K562 (cell line): ENCODE measurements around the gene ABCB9. TPM values are rescaled to one million over a fixed set of nuclear protein-coding genes. Genes with fewer than 3 reads are reported as not detected.
A peak's percentile ranks its signal among the peaks of the same experiment; 100 is the strongest.
"Not testable (repeated sequence)": the region's sequence is repeated elsewhere in the genome, so short reads cannot be mapped to it uniquely, and the experiment has no call there.

Experiments used
- ATAC-seq: fragments of 200-7000 bp; cut with Tn5 transposase; 3 replicates; pipeline ENCODE4 v1.9.1; 2020; ENCODE audit warnings: moderate library complexity
- BruUV-seq: library from RNA; stranded (reverse); fragments of 400-500 nt; replicated peaks from 2 replicates; lab custom pipeline; 2021; lab: Mats Ljungman, UMichigan
- CTCF ChIA-PET: fragments of 300-600 bp; formaldehyde crosslinking; extraction: SDS; loops from one replicate; lab custom pipeline; 2021; ENCODE audit warnings: low intra/inter-chr PET ratio; lab: Yijun Ruan, JAX
- POLR2A ChIA-PET: fragments of 300-600, 350-650 bp; sonication (Branson Sonifier 250); formaldehyde crosslinking; extraction: SDS; loops from one replicate; lab custom pipeline; 2021; ENCODE audit warnings: antibody characterized with exemption, inconsistent platforms; lab: Yijun Ruan, JAX
- DNase-seq, 4 experiments: peaks; one replicate each; pipeline versions ENCODE4 v3.0.0 to v3.0.0-alpha.2; 2011 to 2018; ENCODE audit warnings: low spot score in 3 of 4, mixed read lengths in 3 of 4; ENCODE audit errors: extremely low read depth in 1 of 4
- FAIRE-seq: peaks from 2 replicates; lab custom pipeline; 2011; peaks lifted over from hg19 to GRCh38; lab: Jason Lieb, UNC
- H2AFZ ChIP-seq: 2 replicates; pipeline ENCODE4 v1.6.0; 2011; ENCODE audit warnings: low read depth, low read length, control low read depth, inconsistent platforms
- H3K27ac ChIP-seq: fragments of 200-600 bp; 3 replicates; pipeline ENCODE4 v1.8.0; 2011; ENCODE audit warnings: low read depth, mild to moderate bottlenecking, control low read depth, inconsistent platforms, low read length, moderate library complexity, mixed read lengths; ENCODE audit errors: extremely low read depth
- H3K27me3 ChIP-seq, 2 experiments: fragments of 300-600 bp in 1 of 2; 2 replicates in 1 of 2; 3 replicates in 1 of 2; pipeline versions ENCODE4 v1.6.0 to v1.8.0; 2011; ENCODE audit warnings: inconsistent platforms in 2 of 2, low read length in 2 of 2, mild to moderate bottlenecking in 1 of 2, mixed read lengths in 1 of 2, moderate library complexity in 1 of 2; ENCODE audit not compliant: control insufficient read depth in 2 of 2, insufficient read depth in 2 of 2
- H3K36me3 ChIP-seq: fragments of 300-600 bp; 3 replicates; pipeline ENCODE4 v1.8.0; 2011; ENCODE audit warnings: mild to moderate bottlenecking, low read length, inconsistent platforms; ENCODE audit not compliant: control insufficient read depth, insufficient read depth
- H3K4me1 ChIP-seq, 2 experiments: fragments of 200-600 bp in 1 of 2; replicated peaks in 1 of 2; 2 replicates in 1 of 2; 3 replicates in 1 of 2; pipeline versions ENCODE4 v1.5.1 to v1.8.0; 2011; ENCODE audit warnings: inconsistent platforms in 2 of 2, low read length in 2 of 2, mild to moderate bottlenecking in 1 of 2, mixed read lengths in 1 of 2, moderate library complexity in 1 of 2; ENCODE audit not compliant: control insufficient read depth in 2 of 2, insufficient read depth in 2 of 2
- H3K4me2 ChIP-seq: 2 replicates; pipeline ENCODE4 v1.6.1; 2011; ENCODE audit warnings: low read length, control low read depth, inconsistent platforms, mixed read lengths; ENCODE audit not compliant: insufficient read depth
- H3K4me3 ChIP-seq: fragments of 200-600 bp; sonication (generic), shearing (Covaris generic); 2 replicates; pipeline ENCODE4 v1.5.1; 2016; ENCODE audit warnings: control low read depth, inconsistent platforms
- H3K79me2 ChIP-seq: fragments of 200-600 bp; 3 replicates; pipeline ENCODE4 v1.8.0; 2011; ENCODE audit warnings: low read length, inconsistent platforms; ENCODE audit not compliant: control insufficient read depth, insufficient read depth
- H3K9ac ChIP-seq, 2 experiments: 2 replicates each; pipeline versions ENCODE4 v1.6.0 to v1.6.1; 2011; ENCODE audit warnings: low read depth in 2 of 2, low read length in 2 of 2, control low read depth in 1 of 2, inconsistent platforms in 1 of 2, mild to moderate bottlenecking in 1 of 2, mixed read lengths in 1 of 2; ENCODE audit not compliant: insufficient read depth in 1 of 2
- H3K9me1 ChIP-seq: one replicate; pipeline ENCODE4 v1.6.0; 2011; ENCODE audit warnings: inconsistent platforms, mild to moderate bottlenecking, low read length, moderate library complexity; ENCODE audit not compliant: control insufficient read depth, insufficient read depth
- H3K9me3 ChIP-seq: replicated peaks from 2 replicates; pipeline ENCODE4 v1.5.1; 2011; ENCODE audit warnings: low read depth, low read length, inconsistent platforms; ENCODE audit not compliant: control insufficient read depth, insufficient read depth
- H4K20me1 ChIP-seq: replicated peaks from 2 replicates; pipeline ENCODE4 v1.6.1; 2011; ENCODE audit warnings: low read length, inconsistent platforms, mixed read lengths; ENCODE audit not compliant: control insufficient read depth, insufficient read depth
- EGR1 ChIP-seq: fragments of 450-650 bp; conservative IDR thresholded peaks from 2 replicates; pipeline ENCODE4 v1.6.1; 2017; ENCODE audit warnings: mild to moderate bottlenecking
- FOXK2 ChIP-seq, 2 experiments: fragments of 450-650 bp; IDR thresholded peaks in 1 of 2; conservative IDR thresholded peaks in 1 of 2; 2 replicates each; pipeline ENCODE4 v1.6.1; 2016; ENCODE audit warnings: low read depth in 2 of 2, mild to moderate bottlenecking in 1 of 2
- KLF13 ChIP-seq: fragments of 450-650 bp; IDR thresholded peaks from 2 replicates; pipeline ENCODE4 v1.6.1; 2016; ENCODE audit warnings: missing genetic modification characterization, low read depth, mild to moderate bottlenecking, missing compliant biosample characterization, moderate library complexity, borderline replicate concordance
- MCM7 ChIP-seq, 2 experiments: fragments of 450-650 bp; IDR thresholded peaks; 2 replicates each; pipeline ENCODE4 v1.6.1; 2016 to 2018
- MEF2D ChIP-seq: conservative IDR thresholded peaks from 2 replicates; pipeline ENCODE4 v1.6.1; 2016; ENCODE audit warnings: low read depth, missing genetic modification characterization, missing compliant biosample characterization
- ZNF696 ChIP-seq: fragments of 250-450 bp; sonication (Bioruptor Pico); conservative IDR thresholded peaks from 2 replicates; pipeline ENCODE4 v1.4.0; 2020; ENCODE audit warnings: mild to moderate bottlenecking, moderate library complexity
- ZNF699 ChIP-seq: fragments of 250-450 bp; sonication (Bioruptor Pico); IDR thresholded peaks from 2 replicates; pipeline ENCODE4 v1.8.0; 2021; ENCODE audit warnings: mild to moderate bottlenecking, moderate library complexity; ENCODE audit not compliant: insufficient replicate concordance
- WGBS: fragments of 100-300 bp; shearing (Covaris generic); methylation state at CpG from one replicate; pipeline ENCODE4 v1.1.6; 2016; ENCODE audit warnings: low coverage, mixed read lengths; ENCODE audit not compliant: insufficient coverage; ENCODE audit errors: missing lambda C conversion rate; 5-methylcytosine and 5-hydroxymethylcytosine counted together
- in situ Hi-C: fragments of 300-500 bp; cut with MboI; formaldehyde crosslinking; loops from 4 replicates; pipeline ENCODE4 v1.15.0; 2018; ENCODE audit warnings: inconsistent platforms, mixed read lengths
- intact Hi-C: fragments of 100-400 bp; cut with micrococcal nuclease; formaldehyde crosslinking; loops from 2 replicates; pipeline ENCODE4 v1.14.2; 2022
- polyA plus RNA-seq, 8 experiments: library from polyadenylated mRNA; depleted of rRNA in 4 of 8; stranded (reverse) in 5 of 8; unstranded in 3 of 8; fragments of >200 nt; fragmentation: Nextera tagmentation in 2 of 8; fragmentation: Illumina TruSeq in 1 of 8; extraction: Ambion mirVana in 2 of 8; extraction: Trizol in 1 of 8; gene quantifications; 2 replicates each; pipeline versions ENCODE4 v1.2.1 to v1.2.3, GENCODE V29; 2011 to 2014; ENCODE audit warnings: inconsistent platforms in 1 of 8, missing spikeins in 1 of 8
- total RNA-seq, 7 experiments: library from RNA; depleted of rRNA in 6 of 7; stranded (reverse); fragments of >200 nt in 6 of 7; fragmentation: Illumina TruSeq in 2 of 7; extraction: Trizol in 2 of 7; gene quantifications; 2 replicates each; pipeline versions ENCODE4 v1.2.1 to v1.2.3, GENCODE V29; 2011 to 2021; ENCODE audit warnings: low replicate concordance in 1 of 7
- TF ChIP-seq, protein P1 (sequence below), 2 experiments: fragments of 450-650 bp in 1 of 2; sonication (generic) in 1 of 2; formaldehyde crosslinking in 1 of 2; IDR thresholded peaks in 1 of 2; conservative IDR thresholded peaks in 1 of 2; 2 replicates each; pipeline versions ENCODE4 v1.6.1 to v1.8.1; 2016 to 2023; ENCODE audit warnings: mild to moderate bottlenecking in 2 of 2, moderate library complexity in 2 of 2, inconsistent platforms in 1 of 2, missing genetic modification reagents in 1 of 2
- TF ChIP-seq, protein P2 (sequence below): fragments of 450-650 bp; formaldehyde crosslinking; IDR thresholded peaks from 2 replicates; pipeline ENCODE4 v1.4.0; 2020; ENCODE audit warnings: mild to moderate bottlenecking, moderate library complexity
- TF ChIP-seq, protein P3 (sequence below): fragments of 250-450 bp; sonication (Bioruptor Pico); IDR thresholded peaks from 2 replicates; pipeline ENCODE4 v1.5.0; 2021

The ABCB9 gene
- total and polyA plus RNA-seq, 9 of the 15 experiments (the other 6 are each of a cell fraction or from before 2014, with no cell fraction given): 0.20 to 12.6 (median 6.2) TPM

GRCh38 chr12:122941351-122941750, 24.9 kb downstream of the ABCB9 start:
- H3K4me3 ChIP-seq, H3K9ac ChIP-seq, H3K27ac ChIP-seq, BruUV-seq, H3K9me1 ChIP-seq, H3K27me3 ChIP-seq, H3K79me2 ChIP-seq, H2AFZ ChIP-seq, H4K20me1 ChIP-seq, DNase-seq, FAIRE-seq, H3K4me2 ChIP-seq, CTCF ChIA-PET, in situ Hi-C loops, intact Hi-C loops, H3K9me3 ChIP-seq, H3K36me3 ChIP-seq, ATAC-seq: not testable (repeated sequence)
- H3K4me1 ChIP-seq: peaks cover 0 to 27% of the 10 kb centered on the region in 2 experiments; a peak in 3 of 5 replicates
- POLR2A ChIA-PET: interaction anchor here (0.6 kb wide), 1 partner anchor 14 kb away, joined by 4 read pairs; no protein-coding TSS in a partner anchor
- peak; percentile 32 for TF ChIP-seq EGR1
- TF ChIP-seq, protein P1, sequence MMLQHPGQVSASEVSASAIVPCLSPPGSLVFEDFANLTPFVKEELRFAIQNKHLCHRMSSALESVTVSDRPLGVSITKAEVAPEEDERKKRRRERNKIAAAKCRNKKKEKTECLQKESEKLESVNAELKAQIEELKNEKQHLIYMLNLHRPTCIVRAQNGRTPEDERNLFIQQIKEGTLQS (IDR thresholded peaks at IDR 0.05): peak; percentile 53
- TF ChIP-seq, protein P1 (CRISPR knock-in tag; conservative IDR thresholded peaks at IDR 0.05): not testable (repeated sequence)
- WGBS: 43% methylated on average over 5 of the region's 5 CpGs

- H3K27me3 ChIP-seq: no peaks in the 10 kb centered on the region
- no peak for DNase-seq
- H3K36me3 ChIP-seq: no peaks in the 10 kb centered on the region; the same call in 2 of the 3 replicates
- in situ Hi-C loops (no loop called here), intact Hi-C loops (no loop called here)
- H3K4me1 ChIP-seq: peaks cover 0 to 25% of the 10 kb centered on the region in 2 experiments; a peak in 4 of 5 replicates
- no peak overlapping the region for H3K9ac ChIP-seq
- WGBS: 57% methylated on average over 4 of the region's 4 CpGs
- no peaks in the 10 kb centered on the region for H3K9me3 ChIP-seq
- POLR2A ChIA-PET: interaction anchor here (0.7 to 1.0 kb wide), 2 partner anchors 124 to 126 kb away, joined by 3 read pairs; no protein-coding TSS in a partner anchor
- BruUV-seq: no TSS peak
- no peak overlapping the region for H3K27ac ChIP-seq
- H3K4me3 ChIP-seq: no peak overlapping the region
- H3K4me2 ChIP-seq: no peak overlapping the region
- CTCF ChIA-PET: no interaction called here
- H2AFZ ChIP-seq: no peak overlapping the region
- FAIRE-seq: peak; percentile 6
- no peaks in the 10 kb centered on the region for H3K79me2 ChIP-seq
- no peaks in the 10 kb centered on the region for H3K9me1 ChIP-seq
- no peaks in the 10 kb centered on the region for H4K20me1 ChIP-seq
- ATAC-seq: no peak
- no peak for TF ChIP-seq ZNF696 (CRISPR knock-in tag)
- TF ChIP-seq ZNF699 (CRISPR knock-in tag): no peak
- TF ChIP-seq, protein P2, sequence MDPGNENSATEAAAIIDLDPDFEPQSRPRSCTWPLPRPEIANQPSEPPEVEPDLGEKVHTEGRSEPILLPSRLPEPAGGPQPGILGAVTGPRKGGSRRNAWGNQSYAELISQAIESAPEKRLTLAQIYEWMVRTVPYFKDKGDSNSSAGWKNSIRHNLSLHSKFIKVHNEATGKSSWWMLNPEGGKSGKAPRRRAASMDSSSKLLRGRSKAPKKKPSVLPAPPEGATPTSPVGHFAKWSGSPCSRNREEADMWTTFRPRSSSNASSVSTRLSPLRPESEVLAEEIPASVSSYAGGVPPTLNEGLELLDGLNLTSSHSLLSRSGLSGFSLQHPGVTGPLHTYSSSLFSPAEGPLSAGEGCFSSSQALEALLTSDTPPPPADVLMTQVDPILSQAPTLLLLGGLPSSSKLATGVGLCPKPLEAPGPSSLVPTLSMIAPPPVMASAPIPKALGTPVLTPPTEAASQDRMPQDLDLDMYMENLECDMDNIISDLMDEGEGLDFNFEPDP (CRISPR knock-in tag): no peak
- TF ChIP-seq, protein P3, sequence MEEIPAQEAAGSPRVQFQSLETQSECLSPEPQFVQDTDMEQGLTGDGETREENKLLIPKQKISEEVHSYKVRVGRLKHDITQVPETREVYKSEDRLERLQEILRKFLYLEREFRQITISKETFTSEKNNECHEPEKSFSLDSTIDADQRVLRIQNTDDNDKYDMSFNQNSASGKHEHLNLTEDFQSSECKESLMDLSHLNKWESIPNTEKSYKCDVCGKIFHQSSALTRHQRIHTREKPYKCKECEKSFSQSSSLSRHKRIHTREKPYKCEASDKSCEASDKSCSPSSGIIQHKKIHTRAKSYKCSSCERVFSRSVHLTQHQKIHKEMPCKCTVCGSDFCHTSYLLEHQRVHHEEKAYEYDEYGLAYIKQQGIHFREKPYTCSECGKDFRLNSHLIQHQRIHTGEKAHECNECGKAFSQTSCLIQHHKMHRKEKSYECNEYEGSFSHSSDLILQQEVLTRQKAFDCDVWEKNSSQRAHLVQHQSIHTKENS (CRISPR knock-in tag): no peak
- no peak for TF ChIP-seq MCM7 (IDR thresholded peaks at IDR 0.05)
- no peak for TF ChIP-seq MEF2D
- no peak for TF ChIP-seq KLF13 (tag)
- TF ChIP-seq FOXK2 (conservative IDR thresholded peaks at IDR 0.05 in 1 of 2, IDR thresholded peaks at IDR 0.05 in 1 of 2; ENCODE audit: low read depth in 2 of 2): no peak
These were observed 27.1 kb downstream of the ABCB9 start for GRCh38 chr12:122939125-122939524.
